Endothelial cell (in vitro differentiated cells): ENCODE measurements around the gene DSTYK. TPM values are rescaled to one million over a fixed set of nuclear protein-coding genes. Genes with fewer than 3 reads are reported as not detected.

ENCODE experiments used
- DNase-seq: peaks from one replicate; pipeline ENCODE4 v3.0.0; 2021; ENCODE audit warnings: low spot score
- H3K27ac Mint-ChIP-seq: one replicate; pipeline ENCODE4 v1.8.0; 2021; ENCODE audit warnings: mixed read lengths, inconsistent platforms; ENCODE audit not compliant: unreplicated experiment
- H3K27me3 Mint-ChIP-seq: one replicate; pipeline ENCODE4 v1.8.0; 2021; ENCODE audit warnings: mild to moderate bottlenecking, moderate library complexity, mixed read lengths, inconsistent platforms; ENCODE audit not compliant: unreplicated experiment
- H3K36me3 Mint-ChIP-seq: one replicate; pipeline ENCODE4 v1.8.0; 2021; ENCODE audit warnings: mild to moderate bottlenecking, low read depth, mixed read lengths, inconsistent platforms; ENCODE audit not compliant: unreplicated experiment
- H3K4me1 Mint-ChIP-seq: one replicate; pipeline ENCODE4 v1.8.0; 2021; ENCODE audit warnings: mild to moderate bottlenecking, mixed read lengths, inconsistent platforms; ENCODE audit not compliant: unreplicated experiment
- H3K4me3 Mint-ChIP-seq: one replicate; pipeline ENCODE4 v1.8.0; 2021; ENCODE audit warnings: mild to moderate bottlenecking, mixed read lengths, inconsistent platforms; ENCODE audit not compliant: unreplicated experiment
- H3K9me3 Mint-ChIP-seq: one replicate; pipeline ENCODE4 v1.8.0; 2021; ENCODE audit warnings: mixed read lengths, inconsistent platforms; ENCODE audit not compliant: unreplicated experiment
- CTCF ChIP-seq: fragments of 200-600 bp; sonication (generic); IDR thresholded peaks from one replicate; pipeline ENCODE4 v1.5.0; 2021; ENCODE audit warnings: antibody characterized with exemption; ENCODE audit not compliant: unreplicated experiment
- total RNA-seq: library from RNA; stranded (reverse); fragmentation: NEBNext Ultra II Directional; extraction: Animal tissue kit (Norgen Biotek cat#: 25700); gene quantifications from one replicate; pipeline ENCODE4 v1.2.1, GENCODE V29; 2021; ENCODE audit not compliant: unreplicated experiment

DSTYK gene
- total RNA-seq, 1 donor from 2014 or later: 12.2 TPM

GRCh38 chr1:205109269-205109668 lies 102.2 kb downstream of the DSTYK start:
- Mint-ChIP-seq H3K27me3 (no peaks in the 10 kb centered on the region), H3K4me1 (no peaks in the 10 kb centered on the region), H3K36me3 (peaks cover 16% of the 10 kb centered on the region), H3K9me3 (no peaks in the 10 kb centered on the region), H3K4me3 (no peak overlapping the region), H3K27ac (no peak overlapping the region)
- DNase-seq: no peak
- no peak for TF ChIP-seq CTCF

GRCh38 chr1:205108464-205108863 lies 103.0 kb downstream of the DSTYK start:
- Mint-ChIP-seq H3K9me3 (no peaks in the 10 kb centered on the region), H3K4me3 (no peak overlapping the region), H3K36me3 (peaks cover 21% of the 10 kb centered on the region), H3K27ac (no peak overlapping the region), H3K4me1 (no peaks in the 10 kb centered on the region), H3K27me3 (no peaks in the 10 kb centered on the region)
- TF ChIP-seq CTCF: no peak
- no peak for DNase-seq

GRCh38 chr1:205107327-205107726 lies 104.2 kb downstream of the DSTYK start:
- H3K9me3 Mint-ChIP-seq: no peaks in the 10 kb centered on the region
- H3K4me1 Mint-ChIP-seq: no peaks in the 10 kb centered on the region
- no peak overlapping the region for H3K4me3 Mint-ChIP-seq
- DNase-seq: no peak
- peaks cover 23% of the 10 kb centered on the region for H3K36me3 Mint-ChIP-seq
- no peak for TF ChIP-seq CTCF
- no peaks in the 10 kb centered on the region for H3K27me3 Mint-ChIP-seq
- no peak overlapping the region for H3K27ac Mint-ChIP-seq

- H3K27me3 Mint-ChIP-seq: no peaks in the 10 kb centered on the region
- DNase-seq: no peak
- H3K4me3 Mint-ChIP-seq: no peak overlapping the region
- peaks cover 35% of the 10 kb centered on the region for H3K36me3 Mint-ChIP-seq
- no peak overlapping the region for H3K27ac Mint-ChIP-seq
- H3K4me1 Mint-ChIP-seq: no peaks in the 10 kb centered on the region
- H3K9me3 Mint-ChIP-seq: no peaks in the 10 kb centered on the region
- TF ChIP-seq CTCF: no peak
Observed at GRCh38 chr1:205102404-205102803, 109.1 kb downstream of the DSTYK start.

- Mint-ChIP-seq H3K4me3 (no peak overlapping the region), H3K4me1 (no peaks in the 10 kb centered on the region), H3K36me3 (peaks cover 33% of the 10 kb centered on the region), H3K27ac (no peak overlapping the region), H3K9me3 (no peaks in the 10 kb centered on the region), H3K27me3 (no peaks in the 10 kb centered on the region)
- DNase-seq: no peak
- TF ChIP-seq CTCF: no peak
Observed at GRCh38 chr1:205098242-205098641, 113.3 kb downstream of the DSTYK start.
